DOHH2 (cell line): ENCODE measurements around the gene MON2.

Experiments used
- H3F3A ChIP-seq: fragments of 200-600 bp; sonication (generic), shearing (Covaris generic); 2 replicates; pipeline ENCODE4 v1.6.0; 2016; ENCODE audit warnings: antibody characterized with exemption, mild to moderate bottlenecking; ENCODE audit not compliant: control insufficient read depth, insufficient read depth
- H3K27ac ChIP-seq: fragments of 200-600 bp; sonication (generic); 2 replicates; pipeline ENCODE4 v1.5.1; 2014; ENCODE audit warnings: low read depth, mild to moderate bottlenecking, low read length, moderate library complexity
- H3K27me3 ChIP-seq: fragments of 200-600 bp; sonication (generic); 2 replicates; pipeline ENCODE4 v1.6.1; 2014; ENCODE audit warnings: mild to moderate bottlenecking, low read length, mixed read lengths; ENCODE audit not compliant: control insufficient read depth
- H3K36me3 ChIP-seq: fragments of 200-600 bp; sonication (generic); 2 replicates; pipeline ENCODE4 v1.6.1; 2014; ENCODE audit warnings: mild to moderate bottlenecking, low read length, moderate library complexity, mixed read lengths; ENCODE audit not compliant: control insufficient read depth
- H3K4me1 ChIP-seq: fragments of 200-600 bp; sonication (generic); 2 replicates; pipeline ENCODE4 v1.6.1; 2014; ENCODE audit warnings: mild to moderate bottlenecking, low read length, mixed read lengths; ENCODE audit not compliant: control insufficient read depth
- H3K4me2 ChIP-seq: fragments of 200-600 bp; sonication (generic); 2 replicates; pipeline ENCODE4 v1.6.0; 2014; ENCODE audit warnings: mild to moderate bottlenecking, low read length, moderate library complexity
- H3K4me3 ChIP-seq: fragments of 200-600 bp; sonication (generic); 2 replicates; pipeline ENCODE4 v1.5.1; 2014; ENCODE audit warnings: mild to moderate bottlenecking, low read length, mixed read lengths
- H3K79me2 ChIP-seq: fragments of 200-600 bp; sonication (generic); 2 replicates; pipeline ENCODE4 v1.6.1; 2014; ENCODE audit warnings: mild to moderate bottlenecking, low read length, mixed read lengths; ENCODE audit not compliant: control insufficient read depth
- H3K9me2 ChIP-seq: fragments of 200-600 bp; sonication (generic); replicated peaks from 2 replicates; pipeline ENCODE4 v1.6.1; 2014; ENCODE audit warnings: mild to moderate bottlenecking, low read length, mixed read lengths; ENCODE audit not compliant: control insufficient read depth
- H3K9me3 ChIP-seq: fragments of 200-600 bp; sonication (generic); 2 replicates; pipeline ENCODE4 v1.6.1; 2014; ENCODE audit warnings: antibody characterized with exemption, low read length, mixed read lengths; ENCODE audit not compliant: control insufficient read depth, insufficient read depth
- H4K20me1 ChIP-seq: fragments of 200-600 bp; sonication (generic); 2 replicates; pipeline ENCODE4 v1.6.0; 2014; ENCODE audit warnings: low read depth, mild to moderate bottlenecking, antibody characterized with exemption, low read length, moderate library complexity; ENCODE audit not compliant: control insufficient read depth, insufficient read depth
- EZH2phosphoT487 ChIP-seq: fragments of 200-600 bp; sonication (generic); IDR thresholded peaks from 2 replicates; pipeline ENCODE4 v1.6.1; 2017; ENCODE audit warnings: borderline replicate concordance, mild to moderate bottlenecking, antibody characterized with exemption, low read length, moderate library complexity, mixed read lengths
- TF ChIP-seq, protein P1 (sequence below): fragments of 200-600 bp; sonication (generic); IDR thresholded peaks from one replicate; pipeline ENCODE4 v1.5.1; 2014; ENCODE audit warnings: antibody characterized with exemption, mild to moderate bottlenecking, low read depth, low read length; ENCODE audit not compliant: poor library complexity, severe bottlenecking

The MON2 gene

DNA sequence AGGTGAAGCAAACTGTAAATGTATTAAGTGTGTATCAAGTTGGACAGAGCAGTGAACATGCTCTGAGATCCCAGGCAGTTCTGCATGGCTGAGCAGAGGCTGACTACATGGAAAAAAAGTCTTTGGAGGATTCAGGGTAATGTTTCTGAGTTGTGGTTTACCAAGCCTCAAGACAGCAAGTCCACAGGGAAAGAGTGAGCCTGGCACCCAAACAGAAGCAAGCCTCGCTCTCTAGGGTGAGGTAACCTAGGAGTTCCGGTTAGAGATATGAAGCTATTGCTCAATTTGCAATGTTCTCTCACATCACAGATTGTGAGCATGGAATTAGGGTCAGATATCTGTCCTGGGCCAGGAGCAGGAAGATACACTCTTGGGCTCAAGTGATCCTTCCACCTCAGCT, 158.6 kb downstream of the MON2 start:
- no peak overlapping the region for H3K4me3 ChIP-seq
- H3F3A ChIP-seq, result no peaks in the 10 kb centered on the region
- no peaks in the 10 kb centered on the region for H3K9me3 ChIP-seq
- H3K9me2 ChIP-seq, result no peaks in the 10 kb centered on the region
- H3K4me2 ChIP-seq, result no peak overlapping the region
- H4K20me1 ChIP-seq, result no peaks in the 10 kb centered on the region
- H3K79me2 ChIP-seq, result no peaks in the 10 kb centered on the region
- TF ChIP-seq EZH2phosphoT487, result no peak
- TF ChIP-seq, protein P1, sequence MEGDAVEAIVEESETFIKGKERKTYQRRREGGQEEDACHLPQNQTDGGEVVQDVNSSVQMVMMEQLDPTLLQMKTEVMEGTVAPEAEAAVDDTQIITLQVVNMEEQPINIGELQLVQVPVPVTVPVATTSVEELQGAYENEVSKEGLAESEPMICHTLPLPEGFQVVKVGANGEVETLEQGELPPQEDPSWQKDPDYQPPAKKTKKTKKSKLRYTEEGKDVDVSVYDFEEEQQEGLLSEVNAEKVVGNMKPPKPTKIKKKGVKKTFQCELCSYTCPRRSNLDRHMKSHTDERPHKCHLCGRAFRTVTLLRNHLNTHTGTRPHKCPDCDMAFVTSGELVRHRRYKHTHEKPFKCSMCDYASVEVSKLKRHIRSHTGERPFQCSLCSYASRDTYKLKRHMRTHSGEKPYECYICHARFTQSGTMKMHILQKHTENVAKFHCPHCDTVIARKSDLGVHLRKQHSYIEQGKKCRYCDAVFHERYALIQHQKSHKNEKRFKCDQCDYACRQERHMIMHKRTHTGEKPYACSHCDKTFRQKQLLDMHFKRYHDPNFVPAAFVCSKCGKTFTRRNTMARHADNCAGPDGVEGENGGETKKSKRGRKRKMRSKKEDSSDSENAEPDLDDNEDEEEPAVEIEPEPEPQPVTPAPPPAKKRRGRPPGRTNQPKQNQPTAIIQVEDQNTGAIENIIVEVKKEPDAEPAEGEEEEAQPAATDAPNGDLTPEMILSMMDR, result no peak
- no peak overlapping the region for H3K27ac ChIP-seq
- peaks cover 19% of the 10 kb centered on the region for H3K27me3 ChIP-seq
- 0 out of 2 replicates have a peak, but pooled peaks cover 3% of the 10 kb centered on the region for H3K4me1 ChIP-seq
- H3K36me3 ChIP-seq, result no peaks in the 10 kb centered on the region

DNA sequence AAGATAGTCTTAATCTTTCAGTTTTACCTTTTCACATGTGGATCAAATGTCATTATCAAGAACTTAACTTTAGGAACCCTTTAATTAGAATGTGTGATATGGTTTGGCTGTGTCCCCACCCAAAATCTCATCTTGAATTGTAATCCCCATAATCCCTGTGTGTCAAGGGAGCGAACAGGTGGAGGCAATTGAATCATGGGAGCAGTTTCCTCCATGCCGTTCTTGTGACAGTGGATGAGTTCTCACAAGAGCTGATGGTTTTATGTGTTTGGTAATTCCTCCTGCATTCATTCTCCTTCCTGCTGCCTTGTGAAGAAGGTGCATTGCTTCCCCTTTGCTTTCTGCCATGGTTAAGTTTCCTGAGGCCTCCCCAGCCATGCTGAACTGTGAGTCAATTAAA, 160.6 kb downstream of the MON2 start:
- Histone ChIP-seq H3K9me2 (no peaks in the 10 kb centered on the region), H3K36me3 (no peaks in the 10 kb centered on the region), H3K4me2 (no peak overlapping the region), H3K9me3 (no peaks in the 10 kb centered on the region), H3K4me1 (peaks cover 6% of the 10 kb centered on the region), H3K27me3 (peaks cover 31% of the 10 kb centered on the region), H3K79me2 (no peaks in the 10 kb centered on the region), H3F3A (no peaks in the 10 kb centered on the region), H3K4me3 (no peak overlapping the region), H4K20me1 (no peaks in the 10 kb centered on the region), H3K27ac (no peak overlapping the region)
- TF ChIP-seq, protein P1, result no peak
- TF ChIP-seq EZH2phosphoT487, result no peak

DNA sequence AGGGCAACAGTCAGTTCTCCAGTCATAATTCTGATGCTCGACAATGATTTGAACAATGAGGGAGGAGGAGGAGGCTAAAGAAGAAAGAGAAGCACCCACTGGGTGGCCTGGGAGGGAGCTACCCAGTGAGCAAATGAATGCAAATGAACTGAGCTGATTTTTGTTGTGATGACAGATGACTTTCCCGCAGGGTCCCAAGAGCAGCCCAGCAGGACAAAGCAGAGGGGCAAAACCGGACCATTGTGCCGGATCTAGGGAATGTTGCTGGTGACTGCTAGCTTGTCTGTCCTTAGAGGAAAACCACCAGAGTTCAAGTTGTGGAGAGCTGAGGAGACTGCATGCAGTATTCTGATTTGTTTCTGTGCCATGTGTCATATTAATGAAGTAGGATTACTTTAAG, 162.8 kb downstream of the MON2 start:
- H3K9me2 ChIP-seq, result no peaks in the 10 kb centered on the region
- H3F3A ChIP-seq, result no peaks in the 10 kb centered on the region
- no peaks in the 10 kb centered on the region for H3K9me3 ChIP-seq
- H4K20me1 ChIP-seq, result no peaks in the 10 kb centered on the region
- TF ChIP-seq, protein P1, result no peak
- no peak for TF ChIP-seq EZH2phosphoT487
- H3K4me1 ChIP-seq, result peaks cover 9% of the 10 kb centered on the region
- peaks cover 50% of the 10 kb centered on the region for H3K27me3 ChIP-seq
- no peaks in the 10 kb centered on the region for H3K79me2 ChIP-seq
- no peak overlapping the region for H3K4me3 ChIP-seq
- H3K4me2 ChIP-seq, result no peak overlapping the region
- no peak overlapping the region for H3K27ac ChIP-seq
- no peaks in the 10 kb centered on the region for H3K36me3 ChIP-seq
